SHP77 (cell line): Measurements from ENCODE around the gene RAB4B.
"Not testable (repeated sequence)": the region's sequence is repeated elsewhere in the genome, so short reads cannot be mapped to it uniquely, and the experiment has no call there.

Experiments
- DNase-seq, 2 experiments: peaks; one replicate each; lab custom pipeline; 2025; lab: John Stamatoyannopoulos, UW

RAB4B gene

DNA sequence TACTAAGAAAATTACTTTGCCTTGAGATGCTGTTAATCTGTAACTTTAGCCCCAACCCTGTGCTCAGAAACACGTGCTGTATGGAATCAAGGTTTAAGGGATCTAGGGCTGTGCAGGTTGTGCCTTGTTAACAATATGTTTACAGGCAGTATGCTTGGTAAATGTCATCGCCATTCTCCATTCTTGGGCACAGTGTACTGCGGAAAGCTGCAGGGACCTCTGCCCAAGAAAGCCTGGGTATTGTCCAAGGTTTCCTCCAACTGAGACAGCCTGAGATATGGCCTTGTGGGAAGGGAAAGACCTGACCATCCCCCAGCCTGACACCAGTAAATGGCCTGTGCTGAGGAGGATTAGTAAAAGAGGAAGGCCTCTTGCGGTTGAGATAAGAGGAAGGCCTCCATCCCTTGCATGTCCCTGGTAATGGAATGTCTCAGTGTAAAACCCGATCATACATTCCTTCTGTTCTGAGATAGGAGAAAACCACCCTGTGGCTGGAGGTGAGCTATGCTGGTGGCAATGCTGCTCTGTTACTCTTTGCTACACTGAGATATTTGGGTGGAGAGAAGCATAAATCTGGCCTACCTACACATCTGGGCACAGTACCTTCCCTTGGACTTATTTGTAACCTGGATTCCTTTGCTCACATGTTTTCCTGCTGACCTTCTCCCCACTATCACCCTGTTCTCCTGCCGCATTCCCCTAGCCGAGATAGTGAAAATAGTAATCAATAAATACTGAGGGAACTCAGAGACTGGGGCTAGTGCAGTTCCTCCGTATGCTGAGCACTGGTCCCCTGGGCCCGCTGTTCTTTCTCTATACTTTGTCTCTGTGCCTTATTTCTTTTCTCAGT lies 44.9 kb downstream of the RAB4B start:
- not testable (repeated sequence) for DNase-seq

DNA sequence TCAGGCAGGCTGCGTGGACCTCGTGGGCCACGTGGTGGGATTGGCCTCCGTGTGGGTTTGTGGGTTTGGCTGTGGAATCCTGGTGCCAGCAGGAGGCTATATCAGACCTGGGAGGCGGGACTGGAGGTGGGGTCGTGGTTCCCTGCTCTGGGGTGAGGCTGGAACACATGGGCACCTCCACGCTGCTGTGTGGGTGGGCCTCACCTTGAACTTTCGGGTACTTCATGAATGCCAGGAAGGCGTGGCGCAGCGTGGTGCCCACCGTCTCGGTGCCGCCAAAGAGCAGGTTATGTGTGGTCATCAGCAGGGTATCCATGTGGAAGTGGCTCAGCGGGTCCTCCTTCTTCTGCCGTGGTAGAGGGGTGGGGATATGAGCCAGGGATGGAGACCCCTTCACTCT lies 46.9 kb downstream of the RAB4B start:
- DNase-seq = not testable (repeated sequence)

DNA sequence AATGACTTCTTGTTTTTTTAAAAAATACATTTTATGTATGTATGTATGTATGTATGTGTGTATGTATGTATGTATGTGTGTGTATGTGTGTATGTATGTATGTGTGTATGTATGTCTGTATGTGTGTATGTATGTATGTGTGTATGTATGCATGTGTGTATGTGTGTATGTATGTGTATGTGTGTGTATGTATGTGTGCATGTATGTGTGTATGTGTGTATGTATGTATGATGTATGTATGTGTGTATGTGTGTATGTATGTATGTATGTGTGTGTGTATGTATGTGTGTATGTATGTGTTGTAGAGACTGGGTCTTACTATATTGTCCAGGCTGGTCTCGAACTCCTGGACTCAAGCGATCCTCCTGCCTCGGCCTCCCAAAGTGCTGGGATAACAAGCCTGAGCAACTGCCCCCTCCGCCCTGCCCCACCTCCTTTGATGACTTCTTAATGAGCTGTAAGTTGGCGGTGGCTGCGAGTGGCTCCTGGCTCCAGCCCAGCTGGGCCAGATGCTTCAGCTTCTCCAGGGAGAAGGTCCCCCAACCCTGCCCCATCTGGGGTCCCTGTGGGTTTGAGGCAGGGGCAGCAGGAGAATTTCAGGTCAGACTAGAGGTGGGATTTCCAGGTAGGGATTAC lies 47.5 kb downstream of the RAB4B start:
- DNase-seq = not testable (repeated sequence)

DNA sequence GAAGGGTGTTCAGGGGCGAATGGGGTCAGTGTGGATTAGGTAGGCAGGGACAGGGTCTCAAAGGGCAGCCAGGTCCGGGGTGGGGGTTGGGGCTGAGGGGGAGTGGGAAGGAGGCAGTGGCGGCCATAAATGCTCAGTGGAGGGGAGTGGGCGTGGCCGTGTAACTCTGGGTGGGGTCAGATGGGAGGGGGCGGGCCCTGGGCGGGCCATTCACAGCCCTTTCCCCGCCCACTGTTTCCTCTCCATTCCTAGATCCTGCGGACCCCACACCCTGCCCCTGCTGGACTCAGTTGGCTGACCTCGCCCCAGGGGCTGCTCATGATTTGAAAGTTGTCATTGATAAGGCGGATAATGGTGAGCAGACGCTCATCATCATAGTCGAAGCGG lies 48.3 kb downstream of the RAB4B start:
- DNase-seq = not testable (repeated sequence)

DNA sequence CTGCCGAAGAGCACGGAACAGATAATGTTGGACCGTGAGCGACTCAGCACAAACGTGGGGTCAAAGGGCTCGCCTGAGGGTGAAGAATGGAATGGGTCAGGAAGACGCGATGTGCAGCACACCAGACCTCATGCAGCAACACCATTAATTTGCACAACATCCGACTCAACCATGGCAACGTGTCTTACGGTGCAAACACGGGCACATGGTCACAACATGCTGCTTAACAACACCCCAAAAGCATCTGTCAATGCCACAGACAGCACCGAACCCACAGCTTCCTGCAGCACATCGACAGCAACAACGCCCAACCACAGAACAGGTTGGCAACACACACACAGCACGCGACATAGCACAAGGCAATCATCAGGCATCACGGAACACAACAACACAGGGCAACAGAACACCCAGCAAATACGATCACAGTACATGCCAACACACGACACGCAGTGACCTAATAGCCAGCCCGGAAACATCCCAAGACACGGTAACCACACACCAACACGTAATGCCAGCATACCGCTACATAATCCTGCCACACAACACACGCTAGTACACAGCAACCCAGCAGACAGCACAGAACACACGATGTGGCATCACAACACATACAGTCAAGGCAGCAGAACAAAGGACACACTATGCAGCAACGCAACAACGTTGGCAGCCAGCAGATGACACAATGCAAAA lies 48.8 kb downstream of the RAB4B start:
- not testable (repeated sequence) for DNase-seq

DNA sequence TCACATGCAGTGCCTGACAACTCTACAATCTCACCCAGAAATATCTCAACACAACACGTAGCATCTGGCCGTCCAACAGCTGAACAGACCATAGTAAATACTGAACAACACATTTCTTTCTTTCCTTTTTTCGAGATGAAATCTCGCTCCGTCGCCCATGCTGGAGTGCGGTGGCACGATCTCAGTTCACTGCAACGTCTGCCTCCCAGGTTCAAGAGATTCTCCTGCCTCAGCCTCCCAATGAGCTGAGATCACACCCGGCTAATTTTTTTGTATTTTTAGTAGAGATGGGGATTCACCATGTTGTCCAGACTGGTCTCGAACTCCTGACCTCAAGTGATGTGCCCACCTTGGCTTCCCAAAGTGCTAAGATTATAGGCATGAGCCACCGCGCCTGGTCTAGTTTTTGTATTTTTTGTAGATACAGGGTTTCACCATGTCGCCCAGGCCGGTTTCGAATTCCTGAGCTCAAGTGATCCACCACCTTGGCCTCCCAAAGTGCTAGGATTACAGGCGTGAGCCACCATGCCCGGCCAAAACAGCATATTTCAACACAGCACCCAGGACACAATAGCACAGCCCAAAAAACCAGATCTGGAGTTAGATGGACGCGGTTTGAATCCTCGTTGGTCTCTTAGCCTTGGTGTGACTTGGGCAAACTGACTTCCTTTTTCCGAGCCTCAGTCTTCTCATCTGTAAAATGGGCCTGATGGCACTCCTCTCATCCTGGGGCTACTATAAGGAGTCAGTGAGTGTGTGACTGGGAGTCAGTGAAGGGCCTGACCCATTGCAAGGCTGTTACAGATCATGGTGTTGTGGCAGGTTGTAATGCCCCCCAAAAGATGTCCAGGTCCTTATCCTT lies 49.6 kb downstream of the RAB4B start:
- no peak for DNase-seq

DNA sequence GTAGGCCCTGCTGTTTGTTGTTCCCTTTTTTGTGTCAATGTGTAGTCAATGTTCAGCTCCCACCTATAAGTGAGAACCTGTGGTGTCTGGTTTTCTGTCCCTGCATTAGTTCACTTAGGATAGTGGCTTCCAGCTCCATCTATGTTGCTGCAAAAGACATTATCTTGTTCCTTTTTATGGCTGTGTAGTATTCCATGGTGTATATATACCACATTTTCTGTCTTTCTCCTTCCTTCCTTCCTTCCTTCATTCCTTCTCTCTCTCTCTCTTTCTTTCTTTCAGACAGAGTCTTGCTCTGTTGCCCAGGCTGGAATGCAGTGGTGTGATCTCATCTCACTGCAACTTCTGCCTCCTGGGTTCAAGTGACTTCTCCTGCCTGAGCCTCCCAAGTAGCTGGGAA lies 51.2 kb downstream of the RAB4B start:
- DNase-seq = no peak

DNA sequence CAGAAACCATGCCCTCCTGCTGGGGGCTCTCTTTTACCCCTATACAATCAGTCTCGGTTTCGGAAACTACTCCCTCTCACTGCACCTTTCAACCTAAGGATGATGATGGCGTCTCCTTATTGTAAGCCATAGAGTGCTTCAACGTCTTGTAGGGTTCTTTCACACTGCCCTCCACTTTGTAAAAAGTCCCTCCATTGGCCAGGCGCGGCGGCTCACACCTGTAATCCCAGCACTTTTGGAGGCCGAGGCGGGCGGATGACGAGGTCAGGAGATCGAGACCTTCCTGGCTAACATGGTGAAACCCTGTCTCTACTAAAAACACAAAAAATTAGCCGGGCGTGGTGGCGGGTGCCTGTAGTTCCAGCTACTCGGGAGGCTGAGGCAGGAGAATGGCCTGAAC lies 52.7 kb downstream of the RAB4B start:
- not testable (repeated sequence) for DNase-seq

DNA sequence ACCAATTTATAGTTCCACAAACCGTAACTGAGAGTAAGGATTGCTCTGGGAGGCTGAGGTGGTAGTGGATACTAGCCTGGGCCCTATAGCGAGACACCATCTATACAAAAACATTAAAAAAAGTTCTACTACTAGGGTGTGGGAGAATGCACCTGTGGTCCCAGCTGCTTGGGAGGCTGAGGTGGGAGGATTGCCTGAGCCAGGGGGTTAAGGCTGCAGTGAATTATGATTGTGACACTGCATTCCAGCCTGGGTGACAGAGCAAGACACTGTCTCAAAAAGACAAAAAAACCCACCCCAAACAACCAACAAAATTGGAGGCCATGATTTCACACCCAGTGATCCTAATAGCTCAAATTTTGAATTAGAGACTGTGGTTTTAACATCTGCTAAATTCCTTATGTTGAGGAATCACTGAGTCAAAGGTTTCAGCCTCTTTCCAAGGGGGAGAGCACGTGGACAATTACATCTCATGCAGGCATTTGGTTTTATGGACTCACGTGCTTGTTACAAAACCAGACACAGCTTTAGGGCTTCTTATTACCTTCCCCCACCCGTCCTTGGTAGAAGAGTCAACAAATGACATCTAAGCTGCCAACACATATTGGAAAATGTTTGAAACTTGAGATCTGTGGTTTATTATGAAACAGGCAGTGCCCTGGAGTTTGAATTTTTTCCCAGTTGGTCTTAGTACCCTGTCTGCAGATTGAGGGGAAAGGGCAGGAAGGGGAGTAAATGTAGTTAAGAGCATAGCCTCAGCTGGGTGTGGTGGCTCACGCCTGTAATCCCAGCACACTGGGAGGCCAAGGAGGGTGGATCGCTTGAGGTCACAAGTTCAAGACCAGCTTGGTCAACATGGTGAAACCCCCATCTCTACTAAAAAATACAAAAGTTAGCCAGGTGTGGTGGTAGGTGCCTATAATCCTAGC lies 53.7 kb downstream of the RAB4B start:
- peak in 1 of 2 experiments; percentile 7 for DNase-seq

DNA sequence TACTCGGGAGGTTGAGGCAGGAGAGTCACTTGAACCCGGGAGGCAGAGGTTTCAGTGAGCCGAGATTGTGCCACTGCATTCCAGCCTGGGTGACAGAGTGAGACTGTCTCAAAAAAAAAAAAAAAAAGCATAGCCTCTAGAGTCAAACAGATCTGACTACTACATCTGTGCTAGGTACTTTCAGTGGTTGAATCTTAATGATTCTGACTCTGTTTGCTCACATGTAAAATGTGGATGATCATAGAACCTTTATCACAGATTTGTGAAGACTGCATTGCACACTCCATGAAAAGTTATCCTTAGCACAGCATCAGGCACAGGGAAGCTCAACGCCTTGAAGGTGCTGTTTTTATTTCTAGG lies 54.4 kb downstream of the RAB4B start:
- not testable (repeated sequence) for DNase-seq

DNA sequence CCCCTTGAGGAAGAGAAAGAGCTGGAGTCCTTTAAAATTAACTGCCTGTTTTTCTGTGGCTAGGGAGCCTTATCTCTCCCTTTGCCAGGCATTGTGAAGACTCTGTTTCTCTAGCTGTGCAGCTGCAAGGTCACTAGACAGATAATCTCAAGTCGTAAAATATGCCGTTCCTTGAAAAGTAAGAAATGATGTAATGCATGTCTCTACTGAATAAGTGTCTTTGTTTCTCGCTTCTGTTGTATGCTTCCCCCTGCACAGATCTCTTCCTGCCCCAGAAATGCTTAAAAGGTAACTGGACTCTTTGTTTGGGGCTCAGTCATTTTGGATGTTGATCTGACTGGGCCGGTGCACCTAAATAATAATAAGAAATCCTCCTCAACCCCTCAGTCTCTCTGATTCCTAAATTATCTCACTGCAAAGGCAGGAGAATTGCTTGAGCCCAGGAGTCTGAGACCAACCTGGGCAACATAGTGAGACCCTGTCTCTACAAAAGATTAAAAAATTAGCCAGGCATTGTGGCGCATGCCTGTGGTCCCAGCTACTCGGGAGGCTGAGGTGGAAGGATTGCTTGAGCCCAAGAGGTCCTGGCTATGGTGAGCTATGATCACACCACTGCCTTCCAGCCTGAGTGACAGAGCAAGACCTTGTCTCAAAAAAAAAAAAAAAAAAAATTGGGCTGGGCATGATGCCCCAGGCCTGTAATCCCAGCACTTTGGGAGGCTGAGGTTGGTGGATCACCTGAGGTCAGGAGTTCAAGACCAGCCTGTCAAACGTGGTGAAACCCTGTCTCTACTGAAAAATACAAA lies 55.9 kb downstream of the RAB4B start:
- DNase-seq = not testable (repeated sequence)

DNA sequence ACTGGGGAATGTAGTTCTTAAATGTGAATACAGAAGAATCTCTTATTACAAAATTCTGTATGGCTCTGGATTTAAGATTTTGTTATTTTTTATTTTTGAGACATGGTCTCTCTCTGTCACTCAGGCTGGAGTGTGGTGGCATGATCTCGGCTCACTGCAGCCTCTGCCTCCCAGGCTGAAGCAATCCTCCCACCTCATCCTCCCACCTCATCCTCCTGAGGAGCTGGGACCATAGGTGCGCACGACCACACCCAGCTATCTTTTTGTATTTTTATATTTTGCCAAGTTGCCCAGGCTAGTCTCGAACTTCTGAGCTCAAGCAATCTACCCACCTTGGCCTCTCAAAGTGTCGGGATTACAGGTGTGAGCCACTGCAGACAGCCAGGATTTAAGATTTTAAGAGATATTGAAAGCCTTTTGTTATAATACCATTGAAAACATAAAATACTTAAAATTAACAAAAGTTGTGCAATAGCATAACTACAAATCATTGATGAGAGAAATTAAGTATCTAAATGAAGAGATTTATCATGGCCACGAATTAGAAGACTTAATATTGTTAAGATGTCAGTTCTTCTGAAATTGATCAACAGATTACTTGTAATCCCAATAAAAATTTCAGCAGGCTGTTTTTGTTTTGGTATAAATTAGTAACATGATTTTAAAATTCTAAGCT lies 58.8 kb downstream of the RAB4B start:
- DNase-seq = no peak

DNA sequence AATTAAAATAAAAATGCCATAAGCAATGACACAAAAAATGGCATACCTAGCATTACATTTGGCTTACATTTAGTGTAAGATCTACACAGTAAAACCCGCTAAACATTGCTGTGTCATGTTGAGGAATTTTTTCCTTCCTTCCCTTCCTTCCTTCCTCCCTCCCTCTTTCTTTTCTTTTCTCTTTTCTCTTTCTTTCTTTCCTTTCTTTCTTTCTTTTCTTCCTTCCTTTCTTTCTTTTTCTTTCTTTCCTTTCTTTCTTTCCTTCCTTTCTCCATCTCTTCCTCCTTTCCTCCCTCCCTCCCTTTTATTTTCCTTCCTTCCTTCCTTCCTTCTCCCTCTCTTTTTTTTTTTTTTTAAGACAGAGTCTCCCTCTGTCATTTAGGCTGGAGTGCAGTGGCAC lies 60.4 kb downstream of the RAB4B start:
- DNase-seq = not testable (repeated sequence)

DNA sequence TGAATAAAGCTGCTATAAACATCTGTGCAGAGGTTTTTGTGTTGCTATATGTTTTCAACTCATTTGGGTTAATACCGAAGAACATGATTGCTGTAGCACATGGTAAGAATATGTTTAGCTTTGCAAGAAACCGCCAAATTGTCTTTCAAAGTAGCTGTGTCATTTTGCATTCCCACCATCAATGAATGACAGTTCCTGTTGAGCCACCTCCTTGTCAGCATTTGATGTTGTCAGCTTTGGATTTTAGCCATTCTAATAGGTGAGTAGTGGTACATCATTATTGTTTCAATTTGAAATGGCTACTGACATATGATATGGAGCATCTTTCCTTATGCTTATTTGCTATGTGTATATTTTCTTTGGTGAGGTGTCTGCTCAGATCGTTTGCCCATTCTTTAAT lies 64.0 kb downstream of the RAB4B start:
- DNase-seq = not testable (repeated sequence)

DNA sequence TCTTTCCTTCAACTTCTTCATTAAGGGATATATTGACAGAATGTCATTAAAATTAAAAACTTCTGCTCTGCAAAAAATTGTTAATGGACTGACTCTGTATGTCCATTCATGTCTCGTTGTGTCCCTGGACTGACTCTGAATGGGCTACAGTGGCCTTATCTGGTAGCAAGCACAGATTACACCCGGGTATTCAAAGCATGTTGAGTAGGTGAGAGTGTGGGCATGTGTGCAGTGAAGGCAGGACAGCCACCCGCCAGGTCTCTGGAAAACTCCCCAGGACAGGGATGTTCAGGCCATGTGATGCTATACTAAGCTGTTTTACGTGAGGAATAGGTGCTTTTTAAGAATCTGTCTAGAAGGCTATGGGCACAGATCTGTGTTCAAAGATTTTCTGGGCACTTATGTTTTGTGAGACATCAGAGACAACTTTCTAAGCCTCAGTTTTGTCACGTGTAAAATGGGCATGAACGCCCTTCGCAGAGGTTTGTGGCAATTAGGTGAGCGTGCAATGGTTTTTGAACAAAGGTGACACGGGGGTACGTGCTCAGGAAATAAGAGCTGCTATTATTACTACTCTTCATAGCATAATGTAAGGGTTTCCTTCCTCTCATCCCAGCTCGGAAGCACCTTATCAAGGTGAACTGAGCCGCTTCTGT lies 65.1 kb downstream of the RAB4B start:
- DNase-seq = not testable (repeated sequence)

DNA sequence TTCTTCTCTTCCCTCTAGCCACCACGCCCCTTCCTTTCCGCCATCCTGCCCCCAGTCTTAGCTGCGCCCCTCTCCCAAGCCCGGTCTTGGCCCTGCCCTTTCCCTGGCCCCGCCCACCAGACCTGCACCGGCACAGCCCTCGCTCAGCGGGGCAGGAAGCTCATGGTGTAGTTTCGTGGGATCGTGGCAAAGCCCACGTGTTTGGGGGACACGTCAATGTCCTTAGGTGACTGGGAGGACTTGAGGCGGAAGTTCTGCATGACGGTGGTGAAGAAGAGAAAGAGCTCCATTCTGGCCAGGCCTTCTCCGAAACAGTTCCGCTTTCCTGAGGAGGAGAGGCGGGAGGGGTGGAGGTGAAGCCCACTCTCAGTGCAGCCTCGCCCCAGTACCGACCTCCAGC lies 65.6 kb downstream of the RAB4B start:
- not testable (repeated sequence) for DNase-seq
